Posterior vena cava (tissue), 2 donors: ENCODE measurements around the gene KCNMA1. TPM values are rescaled to one million over a fixed set of nuclear protein-coding genes. Genes with fewer than 3 reads are reported as not detected.

Source experiments
- DNase-seq: peaks from one replicate; pipeline ENCODE4 v3.0.0-alpha.2; 2020; ENCODE audit warnings: low spot score
- intact Hi-C, 2 donors: fragments of 100-400 bp; cut with DNase I; formaldehyde crosslinking; loops; one replicate each; pipeline versions ENCODE4 v1.14.1 to v1.14.2; 2022 to 2023
- total RNA-seq, 2 donors: library from RNA; stranded (reverse); fragmentation: NEBNext Ultra II Directional; extraction: Animal tissue kit (Norgen Biotek cat#: 25700); gene quantifications; one replicate each; pipeline ENCODE4 v1.2.1, GENCODE V29; 2021
- donor health status: DM: yes; HTN: yes; CAD: no.
- donor health status: DM: yes; HTN: yes; CAD: no.

Gene KCNMA1
- total RNA-seq, 2 donors from 2014 or later, result 99.7 to 117 TPM

- intact Hi-C loops, result no loop called here
- DNase-seq, result no peak
These were observed 411.2 kb downstream of the KCNMA1 start for GRCh38 chr10:77226452-77226851.

DNA sequence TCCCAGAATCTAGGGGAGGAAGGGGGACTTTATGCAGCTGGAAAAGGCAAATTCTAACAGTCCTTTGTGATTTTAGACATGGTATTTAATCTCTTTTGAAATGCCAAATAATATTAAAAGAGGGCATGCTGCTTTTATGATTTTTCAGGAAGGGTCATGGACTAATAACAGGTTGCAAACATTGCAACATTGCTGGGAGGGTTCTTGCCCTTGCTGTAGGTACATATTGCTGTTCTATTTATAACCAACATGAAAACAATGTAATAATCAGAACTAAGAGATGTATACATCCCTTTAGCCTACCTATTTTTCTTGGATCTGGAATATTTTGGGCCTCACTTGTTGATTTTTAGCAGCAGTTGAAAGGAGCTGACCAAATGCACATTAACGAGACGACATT, 411.6 kb downstream of the KCNMA1 start:
- no peak for DNase-seq

DNA sequence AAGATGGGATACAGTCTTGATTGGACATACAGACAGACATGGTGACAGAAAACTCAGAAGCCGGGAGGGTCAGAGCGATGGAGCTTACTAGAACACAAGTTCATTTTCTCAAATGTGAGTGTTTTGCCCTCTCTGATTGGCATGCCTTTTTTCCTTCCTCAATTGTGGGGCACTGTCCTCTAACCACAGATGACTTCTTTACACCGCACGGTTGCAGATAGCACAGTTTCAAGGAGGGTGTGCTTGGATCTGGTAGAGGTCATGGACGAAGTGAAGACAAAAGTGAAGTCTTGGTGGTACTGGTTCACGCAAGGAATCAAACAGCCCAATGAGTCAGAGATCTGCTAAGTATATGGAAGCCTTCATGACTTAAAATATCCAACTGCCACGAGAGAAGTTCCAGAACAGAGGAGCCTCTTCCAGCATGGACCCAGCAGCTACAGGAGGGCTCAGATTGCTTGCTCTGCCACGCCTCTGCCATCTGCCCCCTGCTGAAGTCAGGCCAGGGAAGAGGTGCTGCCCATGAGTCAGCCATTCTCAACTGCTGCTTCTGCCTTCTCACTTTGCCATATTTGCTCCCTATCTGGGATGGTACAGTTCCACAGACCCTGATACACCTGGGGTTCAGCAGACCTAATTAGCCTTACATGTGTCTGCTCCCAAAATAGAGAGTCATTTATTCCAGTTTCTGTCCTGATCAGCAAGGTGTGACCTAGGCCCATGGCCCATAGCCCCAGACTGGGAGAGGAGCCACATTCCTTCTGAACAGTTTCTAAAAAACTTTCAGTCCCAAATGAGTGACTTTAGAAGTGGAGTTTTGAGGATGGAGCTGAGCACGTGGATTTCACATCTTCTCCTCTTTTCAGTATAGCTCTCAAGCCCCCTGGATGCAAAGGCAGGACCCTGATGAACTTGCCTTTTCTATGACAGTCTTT, 413.8 kb downstream of the KCNMA1 start:
- intact Hi-C loops, result no loop called here
- DNase-seq, result no peak

More for the DNA sequence above, 411.6 kb downstream of the KCNMA1 start:
- intact Hi-C loops, result no loop called here

- intact Hi-C loops, result no loop called here
- no peak for DNase-seq
These were observed 417.5 kb downstream of the KCNMA1 start for GRCh38 chr10:77220150-77220549.

- intact Hi-C loops, result no loop called here
- no peak for DNase-seq
These were observed 418.6 kb downstream of the KCNMA1 start for GRCh38 chr10:77219046-77219445.

DNA sequence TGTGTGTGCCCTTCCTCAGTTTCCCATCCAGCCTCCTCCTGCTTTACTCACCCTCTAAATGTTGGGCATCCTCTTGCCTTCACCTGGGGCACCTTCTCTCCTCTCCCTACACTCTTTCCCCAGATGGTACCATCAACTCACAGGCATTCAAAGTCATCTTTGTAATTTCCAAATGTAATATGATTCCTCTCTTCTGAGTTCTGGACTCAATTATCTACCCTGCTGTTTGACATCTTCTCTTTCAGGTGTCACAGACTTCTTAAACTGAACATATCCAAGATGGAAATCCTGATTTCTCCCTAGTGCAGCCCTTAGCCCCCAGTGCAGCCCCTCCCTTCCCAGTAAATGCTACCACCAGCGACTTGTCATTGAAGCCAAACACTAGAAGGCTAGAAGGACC, 422.8 kb downstream of the KCNMA1 start:
- intact Hi-C loops, result loop anchor here in 1 of 2 donors (5.0 kb wide), 1 partner anchor 1702 kb away; no protein-coding TSS in a partner anchor
- DNase-seq, result no peak

- intact Hi-C loops, result loop anchor here in 1 of 2 donors (5.0 kb wide), 1 partner anchor 1700 kb away; no protein-coding TSS in a partner anchor
- no peak for DNase-seq
These were observed 425.0 kb downstream of the KCNMA1 start for GRCh38 chr10:77212632-77213031.

- intact Hi-C loops, result loop anchor here in 1 of 2 donors (5.0 kb wide), 1 partner anchor 1698 kb away; no protein-coding TSS in a partner anchor
- DNase-seq, result no peak
These were observed 427.0 kb downstream of the KCNMA1 start for GRCh38 chr10:77210645-77211044.

DNA sequence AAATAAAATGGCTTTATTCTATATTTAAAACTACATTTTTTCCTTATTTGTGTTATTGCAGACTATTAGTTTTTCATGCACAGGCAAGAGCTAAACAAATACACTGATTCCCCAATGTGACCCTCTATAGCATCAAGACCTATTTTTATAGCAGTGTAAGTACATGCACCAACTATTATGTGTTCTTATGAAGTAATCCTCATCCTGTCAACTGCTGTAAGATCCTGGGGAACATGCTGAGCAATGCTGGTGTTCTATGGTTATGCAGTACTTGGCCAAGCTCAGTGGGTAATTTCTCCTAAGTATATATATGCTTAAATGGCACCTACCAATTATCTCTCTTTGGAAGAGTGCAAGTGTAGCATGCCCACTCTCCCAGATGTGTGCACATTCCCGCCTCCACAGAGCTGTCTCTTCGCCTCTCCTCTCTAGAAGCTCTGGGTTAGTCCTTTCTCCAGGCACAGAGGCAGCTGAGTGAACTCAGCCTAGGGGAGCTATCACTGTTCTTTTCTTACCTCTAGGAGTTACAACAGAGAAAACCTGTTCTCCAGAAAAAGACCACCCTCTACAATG, 428.8 kb downstream of the KCNMA1 start:
- DNase-seq, result no peak
- intact Hi-C loops, result no loop called here

- no peak for DNase-seq
- intact Hi-C loops, result no loop called here
These were observed 429.8 kb downstream of the KCNMA1 start for GRCh38 chr10:77207828-77208185.

DNA sequence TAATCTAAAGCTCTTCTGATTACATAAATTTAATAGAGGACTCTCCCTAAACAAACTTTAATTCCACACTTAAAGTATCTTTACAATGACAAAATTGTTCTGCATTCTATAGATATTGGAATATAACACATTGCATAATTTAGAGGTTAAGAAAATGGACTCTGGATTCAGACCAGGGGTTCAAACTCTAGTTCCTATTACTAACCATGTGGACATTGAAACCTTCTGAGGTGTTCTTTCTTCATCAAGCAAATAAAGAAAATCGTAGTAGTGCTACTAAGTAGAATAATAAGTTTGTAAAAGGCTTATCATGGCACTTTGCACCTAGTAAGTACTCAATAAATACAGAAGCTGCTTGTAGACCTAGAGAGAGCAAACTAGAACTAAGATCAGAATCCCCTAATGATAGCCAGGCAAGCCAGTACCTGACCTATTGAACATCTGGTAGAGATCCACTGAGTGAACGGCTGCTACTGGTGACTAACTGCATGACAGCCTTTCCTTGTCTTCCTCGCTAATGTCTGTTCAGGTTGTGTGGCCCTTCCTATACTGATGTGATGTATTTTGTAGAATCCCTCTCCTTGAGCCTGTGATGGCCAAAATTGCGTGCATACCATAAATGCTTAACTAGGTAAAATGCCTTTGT, 430.3 kb downstream of the KCNMA1 start:
- intact Hi-C loops, result no loop called here
- DNase-seq, result no peak

DNA sequence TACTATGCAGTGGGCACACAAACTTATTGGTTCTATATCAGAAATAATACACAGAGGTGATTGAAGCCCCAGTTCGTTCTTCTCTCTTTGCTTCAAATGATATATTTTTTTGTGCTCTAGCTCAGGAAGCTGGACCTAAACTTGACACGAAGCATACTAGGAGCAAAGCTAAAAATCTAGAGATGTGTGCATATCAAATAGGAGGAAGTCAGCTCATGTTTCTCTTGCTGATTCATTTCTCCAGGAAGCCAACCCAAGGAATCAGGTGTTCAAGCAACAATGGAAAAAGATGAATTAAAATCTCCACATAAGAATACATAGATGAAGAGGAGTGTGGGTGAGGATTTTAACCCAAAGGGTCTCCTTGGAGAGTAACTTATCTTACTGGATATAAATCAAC, 432.5 kb downstream of the KCNMA1 start:
- no peak for DNase-seq
- intact Hi-C loops, result no loop called here

GRCh38 chr10:77204171-77204570, 433.4 kb downstream of the KCNMA1 start:
- DNase-seq, result no peak
- intact Hi-C loops, result no loop called here

- intact Hi-C loops, result no loop called here
- no peak for DNase-seq
These were observed 434.8 kb downstream of the KCNMA1 start for GRCh38 chr10:77202857-77203256.

DNA sequence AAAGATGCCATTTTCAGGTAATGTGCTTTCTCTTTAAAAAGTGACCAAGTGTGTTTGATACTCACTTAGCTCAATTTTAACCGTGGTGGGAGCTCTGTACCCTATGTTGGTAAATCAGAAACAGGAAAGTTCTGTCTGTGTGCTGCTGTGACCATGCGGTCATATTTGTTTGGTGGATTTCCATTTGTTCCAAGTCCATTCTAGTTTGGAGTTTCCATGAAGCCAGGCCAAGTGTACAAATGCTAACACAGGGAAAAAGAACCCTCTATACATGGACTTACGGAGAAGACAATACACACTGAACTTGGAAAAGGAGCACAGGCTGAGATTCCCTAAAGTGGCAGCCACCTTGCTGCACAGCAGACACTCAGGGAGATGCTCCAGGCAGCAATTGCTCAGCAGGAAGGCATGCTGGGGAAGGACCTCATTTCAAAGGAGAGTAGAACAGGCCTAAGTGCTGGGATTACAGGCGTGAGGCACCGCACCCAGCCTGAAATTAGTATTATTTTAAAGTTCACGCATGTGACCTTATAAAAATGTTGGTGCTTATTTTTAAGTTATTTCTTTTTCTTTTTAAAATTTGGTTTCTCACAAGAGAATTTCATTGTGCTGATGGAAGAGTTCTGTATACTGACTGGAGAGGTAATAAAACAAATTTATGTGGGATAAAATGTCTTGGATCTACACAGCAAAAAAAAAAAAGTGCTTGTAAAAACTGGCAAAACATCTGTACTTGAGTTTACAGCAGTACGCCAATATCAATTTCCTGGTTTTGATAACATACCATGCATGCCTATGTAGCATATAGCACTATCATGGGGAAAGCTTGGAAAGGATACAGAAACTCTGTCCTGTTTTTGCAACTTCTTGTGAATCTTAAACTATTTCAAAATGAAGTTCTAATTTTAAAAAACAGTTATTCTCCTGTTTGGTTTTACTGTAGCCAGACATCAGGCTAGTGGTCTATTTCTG, 436.2 kb downstream of the KCNMA1 start:
- intact Hi-C loops, result no loop called here
- no peak for DNase-seq

DNA sequence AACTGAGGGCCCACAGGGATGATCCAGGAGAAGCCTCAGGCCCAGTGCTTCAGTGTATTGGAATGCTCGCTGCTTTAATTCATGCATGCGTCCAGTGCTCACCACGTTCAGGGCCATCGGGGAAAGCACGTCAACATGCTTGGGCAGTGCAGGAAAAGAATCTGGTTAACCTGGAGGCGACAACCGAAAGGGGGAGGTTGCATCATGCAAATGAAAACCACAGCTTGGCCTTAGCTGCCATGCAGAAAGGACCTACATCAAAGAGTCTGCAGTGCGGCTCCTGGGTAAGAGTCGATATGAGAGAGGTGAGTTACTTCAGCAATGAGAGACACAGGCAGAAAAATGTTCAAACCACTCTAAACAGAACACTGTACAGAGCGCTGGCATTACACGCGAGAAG, 440.1 kb downstream of the KCNMA1 start:
- no peak for DNase-seq
- intact Hi-C loops, result loop anchor here (5.0 to 10.0 kb wide), 2 partner anchors 40 to 47 kb away; no protein-coding TSS in a partner anchor

DNA sequence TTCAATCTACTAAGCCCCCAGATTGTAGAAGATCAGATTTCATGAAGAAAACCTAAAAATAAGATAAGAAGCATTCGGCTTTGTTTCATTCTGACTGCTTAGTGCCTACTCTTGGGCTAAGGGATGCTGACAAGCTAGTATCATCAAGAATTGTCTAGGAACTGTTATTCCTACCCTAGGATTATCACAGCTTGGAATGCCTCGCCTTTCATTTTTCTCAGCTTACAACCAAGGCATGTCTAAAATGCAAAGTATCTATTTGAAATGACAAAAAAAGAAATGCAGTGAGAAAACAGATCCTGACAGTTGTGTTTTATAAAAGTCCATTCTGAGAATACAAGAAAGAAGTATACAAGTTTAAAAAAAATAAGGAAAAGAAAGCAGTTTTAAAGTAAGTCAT, 441.0 kb downstream of the KCNMA1 start:
- intact Hi-C loops, result loop anchor here (5.0 to 10.0 kb wide), 2 partner anchors 41 to 48 kb away; no protein-coding TSS in a partner anchor
- no peak for DNase-seq

DNA sequence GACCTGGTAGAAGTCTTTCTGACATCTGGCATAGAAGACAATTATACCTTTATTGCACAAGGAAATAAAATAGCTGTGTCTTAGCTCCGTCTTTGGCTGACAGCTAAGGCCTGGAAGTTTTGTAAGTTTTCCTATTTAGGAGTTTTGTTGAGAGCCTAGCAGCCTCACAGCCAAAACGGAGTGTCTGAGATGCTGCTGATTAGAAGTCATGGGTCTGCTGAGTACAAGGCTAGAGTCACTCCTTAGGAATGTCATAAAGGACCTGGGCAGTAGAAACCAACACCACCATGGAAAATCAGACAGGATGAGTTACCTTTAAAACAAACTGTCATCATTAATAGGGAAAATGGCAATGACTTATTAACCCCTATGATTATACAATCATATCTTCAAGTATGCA, 442.5 kb downstream of the KCNMA1 start:
- intact Hi-C loops, result loop anchor here (5.0 to 10.0 kb wide), 2 partner anchors 42 to 50 kb away; no protein-coding TSS in a partner anchor
- DNase-seq, result no peak

- intact Hi-C loops, result loop anchor here in 1 of 2 donors (10.0 kb wide), 1 partner anchor 52 kb away; no protein-coding TSS in a partner anchor
- no peak for DNase-seq
These were observed 444.6 kb downstream of the KCNMA1 start for GRCh38 chr10:77193001-77193400.
